Measurements from ENCODE around the gene CYB5R3.

DNA sequence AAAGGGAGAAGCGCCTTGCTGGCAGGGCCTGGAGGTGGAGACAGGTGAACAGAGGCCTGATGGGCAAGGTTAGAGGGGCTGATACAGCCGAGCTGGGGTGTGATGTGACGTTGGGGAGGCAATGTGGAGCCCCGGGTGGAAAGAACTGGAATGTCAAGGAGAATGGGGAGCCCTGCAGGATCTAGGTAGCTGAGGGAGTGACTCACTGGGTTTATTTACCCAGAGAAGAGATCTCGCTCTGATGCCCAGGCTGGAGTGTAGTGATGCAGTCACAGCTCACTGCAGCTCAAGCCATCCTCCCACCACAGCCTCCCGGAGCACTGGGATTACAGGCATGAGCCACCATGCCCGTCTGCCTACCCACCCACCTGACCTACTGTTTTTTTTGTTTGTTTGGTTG, 1.9 kb upstream of the CYB5R3 start:
- TF ChIP-seq, protein P1, sequence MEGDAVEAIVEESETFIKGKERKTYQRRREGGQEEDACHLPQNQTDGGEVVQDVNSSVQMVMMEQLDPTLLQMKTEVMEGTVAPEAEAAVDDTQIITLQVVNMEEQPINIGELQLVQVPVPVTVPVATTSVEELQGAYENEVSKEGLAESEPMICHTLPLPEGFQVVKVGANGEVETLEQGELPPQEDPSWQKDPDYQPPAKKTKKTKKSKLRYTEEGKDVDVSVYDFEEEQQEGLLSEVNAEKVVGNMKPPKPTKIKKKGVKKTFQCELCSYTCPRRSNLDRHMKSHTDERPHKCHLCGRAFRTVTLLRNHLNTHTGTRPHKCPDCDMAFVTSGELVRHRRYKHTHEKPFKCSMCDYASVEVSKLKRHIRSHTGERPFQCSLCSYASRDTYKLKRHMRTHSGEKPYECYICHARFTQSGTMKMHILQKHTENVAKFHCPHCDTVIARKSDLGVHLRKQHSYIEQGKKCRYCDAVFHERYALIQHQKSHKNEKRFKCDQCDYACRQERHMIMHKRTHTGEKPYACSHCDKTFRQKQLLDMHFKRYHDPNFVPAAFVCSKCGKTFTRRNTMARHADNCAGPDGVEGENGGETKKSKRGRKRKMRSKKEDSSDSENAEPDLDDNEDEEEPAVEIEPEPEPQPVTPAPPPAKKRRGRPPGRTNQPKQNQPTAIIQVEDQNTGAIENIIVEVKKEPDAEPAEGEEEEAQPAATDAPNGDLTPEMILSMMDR (IDR thresholded peaks at IDR 0.05): no peak
- no peak for TF ChIP-seq POLR2AphosphoS5 (IDR thresholded peaks at IDR 0.05)

All from prostate gland (tissue), 2 donors.